Muscle layer of duodenum (tissue), 2 donors: ENCODE measurements around the gene LRMDA.
A peak's percentile ranks its signal among the peaks of the same experiment; 100 is the strongest.
"Not testable (repeated sequence)": the region's sequence is repeated elsewhere in the genome, so short reads cannot be mapped to it uniquely, and the experiment has no call there.

Source experiments
- H3K27ac ChIP-seq: one replicate; pipeline ENCODE4 v1.7.0; 2013; ENCODE audit warnings: mild to moderate bottlenecking, low read length
- H3K27me3 ChIP-seq: one replicate; pipeline ENCODE4 v1.7.0; 2013; ENCODE audit warnings: low read depth, mild to moderate bottlenecking, control low read depth, low read length
- H3K36me3 ChIP-seq, 2 donors: one replicate each; pipeline ENCODE4 v1.7.0; 2013; ENCODE audit warnings: low read length in 2 of 2, control low read depth in 1 of 2, mild to moderate bottlenecking in 1 of 2; ENCODE audit not compliant: insufficient read depth in 2 of 2, control insufficient read depth in 1 of 2
- H3K4me1 ChIP-seq, 2 donors: one replicate each; pipeline ENCODE4 v1.7.0; 2013; ENCODE audit warnings: low read length in 2 of 2, mild to moderate bottlenecking in 2 of 2, control low read depth in 1 of 2, moderate library complexity in 1 of 2; ENCODE audit not compliant: insufficient read depth in 2 of 2, control insufficient read depth in 1 of 2
- H3K4me3 ChIP-seq, 2 donors: one replicate each; pipeline ENCODE4 v1.7.0; 2013; ENCODE audit warnings: low read length in 2 of 2, low read depth in 1 of 2, mild to moderate bottlenecking in 1 of 2
- H3K9me3 ChIP-seq, 2 donors: one replicate each; pipeline ENCODE4 v1.7.0; 2013; ENCODE audit warnings: low read length in 2 of 2, control low read depth in 1 of 2, mild to moderate bottlenecking in 1 of 2; ENCODE audit not compliant: control insufficient read depth in 1 of 2
- donor health status: healthy.

LRMDA gene

DNA sequence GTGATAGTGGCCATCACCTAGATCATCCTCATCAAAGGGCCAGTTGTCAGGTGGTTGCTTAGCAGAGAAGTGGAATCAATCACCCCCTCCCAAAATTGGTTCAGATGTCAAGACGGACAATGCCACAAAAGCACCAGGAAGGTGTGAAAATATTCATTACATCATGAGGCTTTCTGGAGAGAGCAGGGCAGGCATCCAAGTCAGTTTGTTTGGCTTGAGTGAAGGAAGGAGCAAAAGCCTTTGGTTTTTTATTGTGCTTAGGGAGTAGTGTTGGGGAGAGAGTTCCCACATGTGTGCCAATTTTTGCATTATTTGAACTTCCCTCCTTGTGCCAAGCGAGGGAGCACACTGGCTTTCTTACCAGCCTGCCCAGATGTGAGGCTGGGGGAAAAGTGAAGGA, 1082.9 kb downstream of the LRMDA start:
- no peak overlapping the region for H3K4me3 ChIP-seq
- no peak overlapping the region for H3K27ac ChIP-seq
- H3K36me3 ChIP-seq = no peaks in the 10 kb centered on the region
- no peaks in the 10 kb centered on the region for H3K27me3 ChIP-seq
- no peaks in the 10 kb centered on the region for H3K9me3 ChIP-seq
- H3K4me1 ChIP-seq = no peaks in the 10 kb centered on the region

DNA sequence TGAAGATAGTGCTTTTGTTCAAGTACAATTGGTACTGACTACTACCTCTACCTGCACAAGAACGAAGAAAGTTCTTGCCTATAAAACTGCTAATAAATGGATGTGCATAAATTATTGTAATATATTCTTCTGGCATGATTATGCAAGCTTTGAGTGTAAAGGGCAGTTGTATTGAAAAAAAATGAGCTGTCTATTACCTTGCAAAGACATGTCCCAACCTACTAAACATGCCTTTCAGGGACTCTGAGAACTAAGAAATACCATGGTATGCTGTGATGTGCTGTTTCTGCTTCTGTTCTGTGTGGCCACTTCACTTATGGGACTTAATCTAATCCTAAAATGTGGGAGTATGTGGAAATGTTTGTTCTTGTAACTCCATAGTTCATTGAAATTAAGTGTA, 1083.4 kb downstream of the LRMDA start:
- Histone ChIP-seq H3K9me3 (no peaks in the 10 kb centered on the region), H3K27me3 (no peaks in the 10 kb centered on the region), H3K4me3 (no peak overlapping the region), H3K36me3 (no peaks in the 10 kb centered on the region), H3K27ac (no peak overlapping the region), H3K4me1 (no peaks in the 10 kb centered on the region)

DNA sequence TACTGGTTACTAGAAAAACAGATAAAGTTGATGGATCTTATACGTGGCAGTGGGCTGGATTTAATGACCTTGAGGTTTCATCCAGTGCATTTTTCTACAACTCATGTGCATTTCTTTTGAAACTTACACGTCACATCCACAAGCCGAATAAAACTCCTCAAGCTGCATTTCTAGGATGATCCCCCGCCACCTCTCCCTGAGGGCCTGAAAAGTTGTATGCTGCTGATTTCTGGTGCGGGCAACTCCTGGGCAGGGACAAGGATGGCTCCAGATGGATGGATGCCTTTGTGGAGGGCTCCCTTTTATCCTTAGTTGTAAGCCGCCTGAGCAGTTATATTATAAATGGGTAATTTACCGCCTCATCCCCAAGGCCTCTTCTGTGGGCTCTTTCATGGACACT, 1091.1 kb downstream of the LRMDA start:
- Histone ChIP-seq H3K27ac (no peak overlapping the region), H3K9me3 (no peaks in the 10 kb centered on the region), H3K27me3 (no peaks in the 10 kb centered on the region), H3K4me3 (no peak overlapping the region), H3K4me1 (peaks cover 0 to 10% of the 10 kb centered on the region in 2 donors), H3K36me3 (no peaks in the 10 kb centered on the region)

DNA sequence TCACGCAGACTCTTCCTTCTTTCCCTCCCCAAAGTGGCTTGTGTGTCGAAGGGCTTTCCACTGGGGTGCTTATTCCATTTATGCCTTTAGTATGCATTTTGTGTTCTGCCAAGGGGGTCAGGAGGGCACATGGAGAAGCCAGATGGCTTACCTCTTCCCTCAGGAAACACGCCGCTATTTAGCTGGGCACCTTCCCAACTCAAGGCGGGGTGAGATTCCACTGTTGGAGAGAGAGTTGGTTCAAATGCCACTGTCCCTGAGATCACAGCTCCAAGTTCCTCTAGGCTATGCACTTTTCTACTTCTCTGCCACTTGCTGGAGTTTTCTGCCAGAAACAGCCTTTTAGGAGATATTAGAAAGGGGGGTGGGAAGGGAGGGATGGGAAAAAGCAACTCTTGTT, 1091.8 kb downstream of the LRMDA start:
- Histone ChIP-seq H3K4me1 (peaks cover 0 to 10% of the 10 kb centered on the region in 2 donors), H3K27me3 (no peaks in the 10 kb centered on the region), H3K27ac (no peak overlapping the region), H3K4me3 (no peak overlapping the region), H3K9me3 (no peaks in the 10 kb centered on the region), H3K36me3 (no peaks in the 10 kb centered on the region)

DNA sequence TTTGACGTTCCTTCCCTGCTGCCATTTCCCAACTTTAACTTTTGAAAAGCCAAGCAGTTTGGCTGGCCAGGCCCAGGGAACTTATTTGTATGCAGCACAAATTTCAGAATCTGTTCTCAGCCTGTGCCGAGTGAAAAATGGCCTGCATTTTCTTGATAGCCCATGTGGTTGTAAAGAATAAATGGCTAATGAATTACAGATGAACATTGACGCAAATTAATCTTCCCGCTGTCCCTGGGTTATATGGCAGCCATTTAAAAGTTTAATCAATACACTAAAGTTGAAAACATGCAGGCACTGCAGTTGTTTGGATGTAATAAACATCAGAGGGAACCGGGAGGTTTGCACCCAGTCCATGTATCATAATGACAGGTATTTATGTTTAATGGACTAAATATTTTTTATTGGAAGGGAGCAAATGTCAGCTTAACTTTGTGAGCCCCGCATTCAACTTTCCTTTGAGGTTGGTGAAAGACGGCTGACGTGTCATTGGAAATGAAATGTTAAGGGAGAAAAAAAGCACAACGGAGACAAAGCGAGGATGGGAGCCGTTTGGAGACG, 1092.4 kb downstream of the LRMDA start:
- Histone ChIP-seq H3K27me3 (no peaks in the 10 kb centered on the region), H3K4me1 (peaks cover 0 to 10% of the 10 kb centered on the region in 2 donors), H3K27ac (no peak overlapping the region), H3K4me3 (peak overlapping the region; percentile 5 to 29), H3K36me3 (no peaks in the 10 kb centered on the region), H3K9me3 (no peaks in the 10 kb centered on the region)

DNA sequence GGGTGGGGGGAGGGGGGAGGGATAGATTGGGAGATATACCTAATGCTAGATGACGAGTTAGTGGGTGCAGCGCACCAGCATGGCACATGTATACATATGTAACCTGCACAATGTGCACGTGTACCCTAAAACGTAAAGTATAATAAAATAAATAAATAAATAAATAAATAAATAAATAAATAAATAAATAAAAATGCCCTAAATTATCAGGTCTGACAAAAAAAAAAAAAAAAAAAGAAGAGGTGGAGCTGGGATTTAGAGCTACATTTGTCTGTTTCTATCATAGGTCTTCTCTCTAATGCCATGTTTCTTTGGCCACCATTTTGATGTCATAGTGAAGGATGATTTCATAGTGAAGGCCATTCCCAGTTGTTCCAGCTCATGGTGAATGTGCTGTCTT, 1095.4 kb downstream of the LRMDA start:
- H3K27me3 ChIP-seq, H3K4me3 ChIP-seq, H3K36me3 ChIP-seq, H3K9me3 ChIP-seq, H3K27ac ChIP-seq: not testable (repeated sequence)
- peaks cover 0 to 10% of the 10 kb centered on the region in 2 donors for H3K4me1 ChIP-seq

DNA sequence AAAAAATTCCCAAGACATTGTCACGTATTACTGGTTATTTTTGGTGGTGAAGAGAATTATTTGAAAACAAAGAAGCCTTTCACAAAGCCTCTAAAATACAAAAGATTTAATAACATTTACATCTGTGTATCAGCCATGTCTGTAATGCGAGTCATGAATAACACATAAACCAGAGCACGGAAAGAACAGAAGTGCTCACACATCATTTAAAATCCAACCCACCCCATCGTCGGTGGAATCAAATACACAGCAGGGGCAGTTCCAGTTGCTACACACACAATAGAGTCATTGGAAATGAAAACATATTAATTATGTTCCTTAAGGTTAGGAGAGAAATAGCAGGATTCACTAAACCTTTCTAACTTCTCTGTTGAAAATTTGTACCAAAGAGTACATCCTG, 1108.9 kb downstream of the LRMDA start:
- Histone ChIP-seq H3K4me3 (no peak overlapping the region), H3K27ac (no peak overlapping the region), H3K36me3 (no peaks in the 10 kb centered on the region), H3K4me1 (peaks cover 0 to 5% of the 10 kb centered on the region in 2 donors), H3K27me3 (no peaks in the 10 kb centered on the region), H3K9me3 (no peaks in the 10 kb centered on the region)

DNA sequence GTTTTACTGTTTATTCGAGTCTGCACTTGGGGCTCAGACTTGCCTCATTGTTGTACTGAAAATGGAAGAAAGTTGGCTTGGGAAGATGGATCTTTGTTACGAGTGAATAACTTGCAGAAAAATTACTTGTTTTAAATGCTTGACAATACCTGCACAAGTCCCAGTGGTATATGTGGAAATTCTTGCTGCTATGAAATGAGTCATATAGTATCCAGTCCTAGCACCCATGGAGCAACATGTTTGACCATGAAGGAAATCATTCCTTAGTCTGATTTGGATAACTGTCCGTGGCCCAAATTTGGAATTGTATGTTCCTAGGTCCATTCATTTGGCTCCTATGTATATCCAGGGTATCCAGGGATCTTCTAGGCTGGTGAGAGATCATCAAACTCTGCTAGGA, 1109.4 kb downstream of the LRMDA start:
- H3K36me3 ChIP-seq = no peaks in the 10 kb centered on the region
- H3K9me3 ChIP-seq = no peaks in the 10 kb centered on the region
- H3K27me3 ChIP-seq = no peaks in the 10 kb centered on the region
- H3K27ac ChIP-seq = no peak overlapping the region
- H3K4me1 ChIP-seq = peaks cover 0 to 5% of the 10 kb centered on the region in 2 donors
- no peak overlapping the region for H3K4me3 ChIP-seq

DNA sequence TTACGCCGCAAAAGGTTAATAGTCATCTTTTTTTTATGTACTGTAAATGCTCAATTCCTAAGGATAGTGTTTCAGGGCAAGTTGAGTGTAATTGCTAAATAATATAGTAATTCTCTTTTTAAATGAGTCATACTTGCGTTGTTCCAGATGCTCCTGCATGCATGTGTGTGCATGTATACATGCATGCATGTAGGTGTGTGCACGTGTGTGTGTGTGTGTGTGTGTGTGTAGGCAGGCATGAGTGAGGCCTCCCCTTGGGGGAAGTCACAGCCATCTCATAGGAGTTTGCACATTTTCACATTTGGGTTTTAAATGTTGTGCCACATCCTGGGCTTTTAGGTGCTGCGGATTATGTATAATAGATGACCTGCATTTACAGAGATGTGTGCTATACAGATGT, 1110.4 kb downstream of the LRMDA start:
- no peak overlapping the region for H3K4me3 ChIP-seq
- peaks cover 0 to 8% of the 10 kb centered on the region in 2 donors for H3K4me1 ChIP-seq
- no peaks in the 10 kb centered on the region for H3K27me3 ChIP-seq
- H3K9me3 ChIP-seq = no peaks in the 10 kb centered on the region
- H3K27ac ChIP-seq = no peak overlapping the region
- no peaks in the 10 kb centered on the region for H3K36me3 ChIP-seq

DNA sequence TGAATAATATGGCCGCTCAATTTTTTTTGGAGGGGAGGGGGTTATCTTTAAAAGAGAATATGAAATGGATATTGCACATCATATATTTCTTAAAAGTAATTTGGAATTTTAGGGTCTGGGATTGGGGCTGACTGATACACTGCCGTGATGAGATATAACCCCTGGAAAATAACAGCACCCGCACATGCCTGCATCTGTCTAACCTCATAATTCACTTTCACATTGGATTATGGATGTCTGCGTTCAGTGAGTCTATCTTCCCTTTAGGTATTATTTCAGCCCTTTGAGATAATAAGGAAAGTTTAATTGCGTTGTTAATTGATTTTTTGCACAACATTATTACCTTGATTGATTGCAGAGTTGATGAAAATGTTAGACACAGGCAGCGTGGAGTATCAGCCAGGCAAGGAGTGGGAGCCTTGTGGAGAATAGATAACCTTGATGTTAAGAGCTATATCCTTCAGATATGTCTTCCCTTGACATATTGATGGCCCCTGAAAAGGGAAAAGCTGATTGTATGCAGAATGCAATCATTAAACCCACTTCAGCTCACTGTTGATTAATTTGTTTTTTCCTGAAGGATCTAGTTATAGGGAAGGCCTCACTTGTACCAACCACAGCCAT, 1111.0 kb downstream of the LRMDA start:
- H3K4me1 ChIP-seq = peaks cover 0 to 13% of the 10 kb centered on the region in 2 donors
- no peaks in the 10 kb centered on the region for H3K27me3 ChIP-seq
- no peak overlapping the region for H3K4me3 ChIP-seq
- H3K9me3 ChIP-seq = no peaks in the 10 kb centered on the region
- H3K36me3 ChIP-seq = no peaks in the 10 kb centered on the region
- H3K27ac ChIP-seq = no peak overlapping the region

DNA sequence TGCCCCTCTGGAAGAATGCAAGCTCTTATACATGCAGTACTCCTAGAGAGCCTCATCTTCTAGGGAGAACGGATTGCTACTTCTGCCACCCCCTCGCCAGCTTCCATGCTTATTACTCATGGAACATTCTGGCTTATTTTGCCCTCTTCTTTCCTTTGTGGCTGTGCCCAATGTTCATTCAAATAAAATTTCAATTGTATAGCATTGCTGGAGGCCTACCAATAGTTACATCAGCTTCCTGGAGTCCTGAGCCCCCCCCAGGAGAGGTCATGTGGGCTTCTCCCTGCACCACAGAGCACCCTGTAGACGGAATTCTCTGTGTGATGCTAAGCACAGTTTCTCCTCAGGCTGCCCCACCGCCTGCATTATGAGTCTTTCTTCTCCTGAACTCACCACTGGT, 1112.2 kb downstream of the LRMDA start:
- no peaks in the 10 kb centered on the region for H3K27me3 ChIP-seq
- no peaks in the 10 kb centered on the region for H3K36me3 ChIP-seq
- no peak overlapping the region for H3K27ac ChIP-seq
- no peaks in the 10 kb centered on the region for H3K9me3 ChIP-seq
- H3K4me3 ChIP-seq = no peak overlapping the region
- peaks cover 0 to 26% of the 10 kb centered on the region in 2 donors for H3K4me1 ChIP-seq

DNA sequence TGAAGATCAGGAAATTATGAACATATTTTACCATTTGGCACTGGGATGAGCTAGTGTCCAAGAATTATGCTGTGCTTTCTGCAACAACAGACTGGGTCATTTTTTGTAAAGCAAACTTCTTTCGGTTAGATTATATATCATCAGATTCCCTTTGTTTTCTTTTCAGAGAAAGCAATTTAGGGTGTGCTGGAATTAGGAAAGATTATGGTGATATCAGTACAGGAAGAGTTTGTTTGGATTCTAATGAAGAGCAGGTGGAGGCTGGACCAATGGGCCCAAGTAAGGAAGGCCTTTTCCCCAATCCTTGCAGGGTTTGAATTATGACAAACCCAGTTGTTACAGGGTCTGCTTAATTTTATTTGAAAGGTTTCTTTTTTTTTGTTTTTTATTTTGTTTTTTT, 1113.4 kb downstream of the LRMDA start:
- H3K4me3 ChIP-seq = no peak overlapping the region
- H3K4me1 ChIP-seq = peaks cover 0 to 30% of the 10 kb centered on the region in 2 donors
- H3K27me3 ChIP-seq = no peaks in the 10 kb centered on the region
- H3K27ac ChIP-seq = no peak overlapping the region
- H3K36me3 ChIP-seq = no peaks in the 10 kb centered on the region
- H3K9me3 ChIP-seq = no peaks in the 10 kb centered on the region
